IPS-NIHi7 (cell line): Measurements from ENCODE around the gene SNX19.
"Not testable (repeated sequence)": the region's sequence is repeated elsewhere in the genome, so short reads cannot be mapped to it uniquely, and the experiment has no call there.

Experiments used
- DNase-seq: peaks from one replicate; pipeline ENCODE4 v3.0.0; 2012; ENCODE audit warnings: mixed read lengths; ENCODE audit errors: extremely low spot score

Gene SNX19

GRCh38 chr11:130916238-130916855 lies at the start of gene SNX19:
TSS of gene SNX19 (minus strand) at chr11:130916479. CDS start at chr11:130915939, 540 bp downstream.
- peak; percentile 96 for DNase-seq

- DNase-seq, result no peak
These were observed 47.9 kb upstream of the SNX19 start for GRCh38 chr11:130964058-130964792.

GRCh38 chr11:130947889-130948288 lies 31.6 kb upstream of the SNX19 start:
- no peak for DNase-seq

- no peak for DNase-seq
These were observed 31.2 kb upstream of the SNX19 start for GRCh38 chr11:130947481-130947880.

- DNase-seq, result no peak
These were observed 30.8 kb upstream of the SNX19 start for GRCh38 chr11:130947058-130947457.

GRCh38 chr11:130945896-130946295 lies 29.6 kb upstream of the SNX19 start:
- no peak for DNase-seq

GRCh38 chr11:130940706-130941105 lies 24.4 kb upstream of the SNX19 start:
- DNase-seq, result no peak

- no peak for DNase-seq
These were observed 20.8 kb upstream of the SNX19 start for GRCh38 chr11:130937051-130937450.

- DNase-seq, result no peak
These were observed 15.9 kb upstream of the SNX19 start for GRCh38 chr11:130932086-130932712.

- DNase-seq, result no peak
These were observed 8.5 kb upstream of the SNX19 start for GRCh38 chr11:130924750-130925149.

- not testable (repeated sequence) for DNase-seq
These were observed 4.3 kb upstream of the SNX19 start for GRCh38 chr11:130920612-130921011.

- DNase-seq, result no peak
These were observed 1.8 kb upstream of the SNX19 start for GRCh38 chr11:130918081-130918480.

GRCh38 chr11:130916910-130917309 lies 631 bp upstream of the SNX19 start:
- no peak for DNase-seq

GRCh38 chr11:130915603-130916237 lies 559 bp downstream of the SNX19 start:
- no peak for DNase-seq

- no peak for DNase-seq
These were observed 3.0 kb downstream of the SNX19 start for GRCh38 chr11:130913268-130913667.

GRCh38 chr11:130912552-130912951 lies 3.7 kb downstream of the SNX19 start:
- no peak for DNase-seq

GRCh38 chr11:130911306-130911705 lies 5.0 kb downstream of the SNX19 start:
- DNase-seq, result no peak

- no peak for DNase-seq
These were observed 6.6 kb downstream of the SNX19 start for GRCh38 chr11:130909650-130910049.

GRCh38 chr11:130908770-130909625 lies 7.3 kb downstream of the SNX19 start:
- DNase-seq, result no peak

- DNase-seq, result no peak
These were observed 8.2 kb downstream of the SNX19 start for GRCh38 chr11:130908061-130908460.

GRCh38 chr11:130907229-130907628 lies 9.1 kb downstream of the SNX19 start:
- no peak for DNase-seq

GRCh38 chr11:130906616-130907015 lies 9.7 kb downstream of the SNX19 start:
- DNase-seq, result no peak
